KOPT-K1 (cell line): ENCODE data around the gene EGLN1.
"Not testable (repeated sequence)": the region's sequence is repeated elsewhere in the genome, so short reads cannot be mapped to it uniquely, and the experiment has no call there.

Source experiments
- H3K27ac ChIP-seq: fragments of 200-600 bp; sonication (generic); 2 replicates; pipeline ENCODE4 v1.5.1; 2016; ENCODE audit warnings: antibody characterized with exemption, mild to moderate bottlenecking, low read depth, low read length; ENCODE audit not compliant: poor library complexity, severe bottlenecking
- H3K36me3 ChIP-seq: fragments of 200-600 bp; sonication (generic); 2 replicates; pipeline ENCODE4 v1.5.1; 2017; ENCODE audit warnings: antibody characterized with exemption, mild to moderate bottlenecking, low read length, moderate library complexity; ENCODE audit not compliant: insufficient read depth
- H3K9me3 ChIP-seq: fragments of 200-600 bp; sonication (generic); 2 replicates; pipeline ENCODE4 v1.5.1; 2017; ENCODE audit warnings: antibody characterized with exemption, low read length, mild to moderate bottlenecking; ENCODE audit not compliant: insufficient read depth, poor library complexity, severe bottlenecking

The EGLN1 gene

GRCh38 chr1:231376101-231376500 lies 46.0 kb downstream of the EGLN1 start:
- Histone ChIP-seq H3K36me3 (no peaks in the 10 kb centered on the region), H3K9me3 (no peaks in the 10 kb centered on the region), H3K27ac (no peak overlapping the region)

GRCh38 chr1:231374394-231374793 lies 47.7 kb downstream of the EGLN1 start:
- no peak overlapping the region for H3K27ac ChIP-seq
- H3K9me3 ChIP-seq, result no peaks in the 10 kb centered on the region
- no peaks in the 10 kb centered on the region; the same call in 1 of the 2 replicates for H3K36me3 ChIP-seq

GRCh38 chr1:231372501-231372900 lies 49.6 kb downstream of the EGLN1 start:
- Histone ChIP-seq H3K9me3 (no peaks in the 10 kb centered on the region), H3K27ac (no peak overlapping the region), H3K36me3 (peaks cover 18% of the 10 kb centered on the region)

GRCh38 chr1:231369282-231369681 lies 52.8 kb downstream of the EGLN1 start:
- Histone ChIP-seq H3K36me3 (peaks cover 46% of the 10 kb centered on the region), H3K9me3 (no peaks in the 10 kb centered on the region), H3K27ac (no peak overlapping the region)

GRCh38 chr1:231364192-231364591 lies 57.9 kb downstream of the EGLN1 start:
- Histone ChIP-seq H3K36me3 (peaks cover 53% of the 10 kb centered on the region), H3K27ac (no peak overlapping the region), H3K9me3 (no peaks in the 10 kb centered on the region)

- peaks cover 47% of the 10 kb centered on the region for H3K36me3 ChIP-seq
- H3K27ac ChIP-seq, result no peak overlapping the region
- no peaks in the 10 kb centered on the region for H3K9me3 ChIP-seq
Measured at GRCh38 chr1:231363624-231364023, 58.5 kb downstream of the EGLN1 start.

GRCh38 chr1:231362325-231362724 lies 59.8 kb downstream of the EGLN1 start:
- Histone ChIP-seq H3K27ac (no peak overlapping the region), H3K9me3 (no peaks in the 10 kb centered on the region), H3K36me3 (peaks cover 35% of the 10 kb centered on the region)

- H3K27ac ChIP-seq, result no peak overlapping the region
- H3K36me3 ChIP-seq, result peaks cover 14% of the 10 kb centered on the region
- H3K9me3 ChIP-seq, result no peaks in the 10 kb centered on the region
Measured at GRCh38 chr1:231359113-231359512, 63.0 kb downstream of the EGLN1 start.

- peaks cover 23% of the 10 kb centered on the region for H3K36me3 ChIP-seq
- H3K27ac ChIP-seq, result no peak overlapping the region
- no peaks in the 10 kb centered on the region for H3K9me3 ChIP-seq
Measured at GRCh38 chr1:231357831-231358354, 64.2 kb downstream of the EGLN1 start.

- Histone ChIP-seq H3K9me3 (no peaks in the 10 kb centered on the region), H3K36me3 (peaks cover 26% of the 10 kb centered on the region), H3K27ac (no peak overlapping the region)
Measured at GRCh38 chr1:231357187-231357772, 64.8 kb downstream of the EGLN1 start.

GRCh38 chr1:231355171-231355570 lies 66.9 kb downstream of the EGLN1 start:
- peaks cover 41% of the 10 kb centered on the region for H3K36me3 ChIP-seq
- no peak overlapping the region for H3K27ac ChIP-seq
- no peaks in the 10 kb centered on the region for H3K9me3 ChIP-seq

- H3K36me3 ChIP-seq, result peaks cover 48% of the 10 kb centered on the region
- H3K9me3 ChIP-seq, result no peaks in the 10 kb centered on the region
Measured at GRCh38 chr1:231354330-231355020, 67.6 kb downstream of the EGLN1 start.

GRCh38 chr1:231353086-231353485 lies 69.0 kb downstream of the EGLN1 start:
- H3K27ac ChIP-seq, result no peak overlapping the region
- H3K9me3 ChIP-seq, result no peaks in the 10 kb centered on the region
- H3K36me3 ChIP-seq, result peaks cover 62% of the 10 kb centered on the region

More at GRCh38 chr1:231354330-231355020, 67.6 kb downstream of the EGLN1 start:
- no peak overlapping the region for H3K27ac ChIP-seq

GRCh38 chr1:231351816-231352215 lies 70.3 kb downstream of the EGLN1 start:
- Histone ChIP-seq H3K9me3 (no peaks in the 10 kb centered on the region), H3K36me3 (peaks cover 75% of the 10 kb centered on the region), H3K27ac (no peak overlapping the region)

- not testable (repeated sequence) for H3K27ac ChIP-seq, H3K9me3 ChIP-seq
- H3K36me3 ChIP-seq, result peaks cover 86% of the 10 kb centered on the region
Measured at GRCh38 chr1:231348856-231349255, 73.2 kb downstream of the EGLN1 start.

GRCh38 chr1:231348442-231348841 lies 73.6 kb downstream of the EGLN1 start:
- H3K36me3 ChIP-seq, result peaks cover 88% of the 10 kb centered on the region
- no peak overlapping the region for H3K27ac ChIP-seq
- H3K9me3 ChIP-seq, result no peaks in the 10 kb centered on the region
